ENCODE results near the gene ANO6. TPM values are rescaled to one million over a fixed set of nuclear protein-coding genes. Genes with fewer than 3 reads are reported as not detected.
"Not testable (repeated sequence)": the region's sequence is repeated elsewhere in the genome, so short reads cannot be mapped to it uniquely, and the experiment has no call there.

Gene ANO6, protein sequence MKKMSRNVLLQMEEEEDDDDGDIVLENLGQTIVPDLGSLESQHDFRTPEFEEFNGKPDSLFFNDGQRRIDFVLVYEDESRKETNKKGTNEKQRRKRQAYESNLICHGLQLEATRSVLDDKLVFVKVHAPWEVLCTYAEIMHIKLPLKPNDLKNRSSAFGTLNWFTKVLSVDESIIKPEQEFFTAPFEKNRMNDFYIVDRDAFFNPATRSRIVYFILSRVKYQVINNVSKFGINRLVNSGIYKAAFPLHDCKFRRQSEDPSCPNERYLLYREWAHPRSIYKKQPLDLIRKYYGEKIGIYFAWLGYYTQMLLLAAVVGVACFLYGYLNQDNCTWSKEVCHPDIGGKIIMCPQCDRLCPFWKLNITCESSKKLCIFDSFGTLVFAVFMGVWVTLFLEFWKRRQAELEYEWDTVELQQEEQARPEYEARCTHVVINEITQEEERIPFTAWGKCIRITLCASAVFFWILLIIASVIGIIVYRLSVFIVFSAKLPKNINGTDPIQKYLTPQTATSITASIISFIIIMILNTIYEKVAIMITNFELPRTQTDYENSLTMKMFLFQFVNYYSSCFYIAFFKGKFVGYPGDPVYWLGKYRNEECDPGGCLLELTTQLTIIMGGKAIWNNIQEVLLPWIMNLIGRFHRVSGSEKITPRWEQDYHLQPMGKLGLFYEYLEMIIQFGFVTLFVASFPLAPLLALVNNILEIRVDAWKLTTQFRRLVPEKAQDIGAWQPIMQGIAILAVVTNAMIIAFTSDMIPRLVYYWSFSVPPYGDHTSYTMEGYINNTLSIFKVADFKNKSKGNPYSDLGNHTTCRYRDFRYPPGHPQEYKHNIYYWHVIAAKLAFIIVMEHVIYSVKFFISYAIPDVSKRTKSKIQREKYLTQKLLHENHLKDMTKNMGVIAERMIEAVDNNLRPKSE
- total RNA-seq = 80.9 TPM

DNA sequence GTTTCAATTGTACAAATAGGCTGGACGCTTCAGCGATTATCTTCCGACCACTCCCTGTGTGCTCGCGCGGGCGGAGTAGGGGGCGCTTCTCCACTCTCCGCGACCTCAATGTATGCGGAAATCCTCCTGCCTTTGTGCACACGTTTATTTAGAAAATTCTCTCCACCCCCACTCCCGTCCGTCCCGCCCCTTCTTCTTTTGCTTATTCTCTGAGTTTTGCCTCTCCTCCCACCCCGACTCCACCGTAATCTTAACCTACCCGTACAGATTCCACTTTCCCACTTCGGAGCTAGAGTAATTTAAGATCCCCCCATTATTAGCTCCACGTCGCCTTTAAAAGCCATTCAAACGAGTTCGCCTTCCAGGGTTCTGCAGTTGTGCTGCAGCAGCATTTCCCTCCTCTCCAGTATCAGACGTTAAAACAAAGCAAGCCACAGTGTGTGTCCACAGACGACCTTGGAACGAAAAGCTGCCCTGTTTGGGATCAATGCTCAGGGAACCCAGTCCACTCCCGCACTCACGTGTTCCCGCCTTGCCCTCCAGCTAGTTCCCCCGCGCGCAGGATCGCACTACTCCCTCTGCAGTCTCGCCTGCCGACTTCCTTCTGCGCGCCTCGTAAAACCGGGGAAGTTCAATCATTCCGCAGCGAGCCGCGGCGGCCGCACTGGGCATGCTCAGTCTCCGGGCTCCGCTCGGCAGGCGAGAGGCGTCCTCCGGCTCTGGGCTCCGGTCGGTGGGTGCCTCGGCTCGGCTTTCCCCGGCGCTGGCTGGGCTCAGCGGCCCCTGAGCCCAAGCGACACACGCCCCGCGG, at the start of gene ANO6:
TSS of gene ANO6 (plus strand) at position 677 of the 811 bp plus-strand sequence. CDS start 227 bp downstream, outside the sequence.
- peak; percentile 90 for DNase-seq (ENCODE audit: low spot score)

DNA sequence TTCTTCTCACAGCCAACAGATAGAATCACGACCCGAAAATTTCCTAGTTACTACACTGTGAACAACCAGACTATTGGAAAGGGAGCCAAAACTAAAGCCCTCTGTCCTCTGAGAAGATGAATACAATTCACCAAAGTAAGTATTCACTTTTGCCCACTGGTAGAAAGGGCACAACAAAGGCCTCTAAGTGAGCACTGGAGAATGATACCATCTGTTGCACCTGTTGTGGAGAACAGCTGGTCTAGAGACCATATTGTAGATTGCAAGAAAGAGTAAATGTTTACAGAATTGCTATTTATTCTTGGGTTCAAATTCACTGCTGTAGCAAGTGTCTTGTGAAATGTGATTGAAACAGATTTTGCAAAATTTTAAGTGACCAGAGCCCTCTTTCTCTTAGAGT, 46.9 kb upstream of the ANO6 start:
- no peak for DNase-seq (ENCODE audit: low spot score)

DNA sequence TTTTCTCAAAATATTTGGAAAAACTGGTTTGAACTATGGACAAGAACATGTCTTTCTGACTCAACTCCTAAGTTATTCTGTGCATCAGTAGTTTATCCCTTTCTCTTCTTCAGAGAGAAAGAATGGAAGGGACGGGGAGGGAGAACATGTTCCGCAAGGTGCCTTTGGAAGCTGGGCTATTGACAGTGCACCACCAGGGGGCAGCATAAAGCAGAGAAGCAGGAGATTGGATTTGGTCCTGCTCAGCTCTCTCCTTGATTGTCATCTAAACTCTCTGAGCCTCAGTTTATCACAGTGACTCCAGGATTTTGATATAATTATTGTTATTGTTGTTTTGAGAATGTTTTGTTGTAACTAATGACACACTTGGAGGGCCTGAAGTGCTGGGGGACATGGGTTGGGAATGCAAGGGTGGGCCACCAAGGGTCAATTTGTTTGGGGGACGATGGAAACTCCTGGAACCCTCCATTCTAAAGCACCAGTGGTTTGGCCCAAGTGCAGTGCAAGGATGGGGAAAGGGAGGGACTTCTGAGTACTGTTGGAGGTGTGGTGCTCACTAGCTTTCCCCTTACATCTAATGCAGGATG, 45.3 kb upstream of the ANO6 start:
- peak; percentile 82 for DNase-seq (ENCODE audit: low spot score)

- not testable (repeated sequence) for DNase-seq (ENCODE audit: low spot score)
These were observed 42.6 kb upstream of the ANO6 start for GRCh38 chr12:45173293-45173692.

DNA sequence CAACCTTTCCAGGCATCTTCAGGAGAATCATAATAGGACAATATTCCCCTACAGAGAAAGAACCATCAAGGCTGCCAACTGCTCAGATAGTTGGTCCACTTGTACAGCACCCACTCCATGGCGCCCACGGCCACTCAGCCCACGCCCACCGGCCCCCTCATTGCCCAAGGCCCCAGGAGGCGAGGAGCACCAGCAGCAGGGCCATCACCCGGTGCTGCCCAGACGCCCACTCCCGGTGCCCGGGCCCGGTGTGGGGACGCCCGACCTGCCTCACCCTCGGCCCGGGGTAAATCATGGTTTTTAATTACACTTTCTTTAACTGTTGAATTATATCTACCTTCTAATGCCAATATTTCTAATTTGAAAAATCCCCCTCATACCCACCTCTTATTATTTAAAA, 41.3 kb upstream of the ANO6 start:
- no peak for DNase-seq (ENCODE audit: low spot score)

GRCh38 chr12:45178771-45179170, 37.1 kb upstream of the ANO6 start:
- DNase-seq (ENCODE audit: low spot score) = no peak

DNA sequence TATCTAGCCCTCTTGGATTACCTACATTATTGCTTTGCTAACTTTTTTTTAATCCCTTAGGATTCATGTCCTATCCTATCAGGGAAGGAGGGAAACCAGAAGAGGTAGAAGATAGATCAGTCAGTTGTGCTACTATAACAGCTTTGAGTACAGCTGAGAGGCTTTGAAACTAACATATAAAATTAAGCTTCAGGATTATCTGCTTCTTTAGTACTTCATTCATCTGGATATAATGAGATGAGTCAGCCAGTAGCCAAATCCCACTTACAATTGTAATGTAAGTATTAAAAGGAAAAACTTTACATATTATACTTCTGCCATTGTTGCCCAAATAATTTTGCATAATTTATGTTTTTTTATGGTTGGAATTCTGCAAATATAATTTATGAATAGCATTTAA, 33.4 kb upstream of the ANO6 start:
- DNase-seq (ENCODE audit: low spot score) = no peak

DNA sequence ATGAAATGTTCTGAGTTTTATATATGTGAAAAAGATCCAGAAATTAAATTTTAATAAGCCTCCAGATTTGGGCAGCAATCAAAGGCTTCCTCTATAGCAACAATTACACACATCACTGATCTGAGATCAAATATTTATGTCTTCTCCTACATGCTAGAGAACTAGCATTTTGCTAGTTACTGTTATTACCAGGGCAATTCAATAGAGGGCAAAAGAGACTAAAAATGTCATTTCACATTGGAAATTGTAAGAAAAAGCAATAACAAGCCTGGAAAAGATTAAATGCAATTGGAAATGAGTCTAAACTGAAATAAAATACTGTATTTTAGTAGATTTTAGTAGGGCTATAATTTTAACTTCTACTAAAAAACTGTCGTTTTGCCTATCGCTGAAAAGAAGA, 32.6 kb upstream of the ANO6 start:
- DNase-seq (ENCODE audit: low spot score) = no peak

- no peak for DNase-seq (ENCODE audit: low spot score)
These were observed 31.5 kb upstream of the ANO6 start for GRCh38 chr12:45184147-45184963.

DNA sequence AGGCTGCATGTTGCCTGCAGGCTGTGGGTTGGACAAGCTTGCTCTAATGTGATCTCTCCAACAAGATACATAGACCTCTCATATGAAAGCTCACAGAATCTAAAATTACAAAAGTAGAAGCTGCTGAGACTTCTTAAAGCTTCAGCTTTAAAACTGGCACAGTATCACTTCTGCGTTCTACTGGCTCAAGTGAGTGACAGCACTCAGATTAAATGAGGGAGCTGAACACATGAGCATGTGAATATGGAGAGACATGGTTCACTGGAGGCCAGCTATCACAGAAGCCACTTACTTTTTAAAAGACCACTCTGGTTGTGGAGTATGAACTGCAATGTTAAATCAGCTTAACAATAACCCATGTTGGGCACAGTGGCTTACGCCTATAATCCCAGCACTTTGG, 29.1 kb upstream of the ANO6 start:
- DNase-seq (ENCODE audit: low spot score) = no peak

- DNase-seq (ENCODE audit: low spot score) = no peak
These were observed 26.0 kb upstream of the ANO6 start for GRCh38 chr12:45189766-45190403.

GRCh38 chr12:45191239-45191638, 24.7 kb upstream of the ANO6 start:
- DNase-seq (ENCODE audit: low spot score) = no peak

DNA sequence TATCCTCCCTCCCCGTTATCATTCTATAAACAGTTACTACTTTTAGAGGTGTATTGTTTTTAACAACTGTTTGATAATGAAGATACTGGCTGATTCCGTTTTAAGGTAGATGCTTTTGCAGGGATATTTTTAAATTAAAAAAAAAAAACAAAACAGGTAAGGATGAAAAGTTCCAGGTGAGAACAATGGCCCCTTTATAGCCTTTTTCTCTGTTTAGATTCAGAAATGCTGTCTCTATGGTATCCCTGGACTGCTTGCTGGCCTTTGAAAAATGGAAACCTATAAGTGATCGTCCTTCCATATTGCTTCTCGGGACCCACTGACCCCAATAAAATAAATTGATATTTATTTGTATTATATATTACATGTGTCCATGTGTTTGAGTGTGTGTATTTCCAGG, 23.2 kb upstream of the ANO6 start:
- no peak for DNase-seq (ENCODE audit: low spot score)

DNA sequence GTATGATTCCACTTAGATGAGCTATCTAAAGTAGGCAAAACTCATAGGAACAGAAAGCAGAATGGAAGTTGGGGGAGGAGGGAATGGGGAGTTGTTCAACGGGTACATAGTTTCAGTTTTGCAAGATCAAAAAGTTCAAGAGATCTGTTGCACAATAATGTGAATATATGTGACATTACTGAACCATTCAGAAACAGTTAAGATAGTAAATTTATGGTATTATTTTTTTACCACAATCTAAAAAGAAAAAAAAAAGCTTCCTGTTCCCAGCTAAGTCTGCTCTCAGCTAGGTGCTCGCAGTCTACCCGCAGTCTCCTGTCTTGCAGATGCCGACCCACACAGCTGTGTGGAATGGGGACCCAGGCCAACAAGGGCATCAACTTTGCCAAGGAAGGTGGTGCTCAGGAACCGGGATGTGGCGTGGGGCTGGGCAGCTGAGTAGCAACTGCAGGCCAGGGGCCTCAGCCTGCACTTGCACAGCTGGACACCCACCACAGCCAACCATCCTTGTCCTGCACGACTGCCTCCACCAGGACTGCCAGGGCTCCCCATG, 15.3 kb upstream of the ANO6 start:
- no peak for DNase-seq (ENCODE audit: low spot score)

DNA sequence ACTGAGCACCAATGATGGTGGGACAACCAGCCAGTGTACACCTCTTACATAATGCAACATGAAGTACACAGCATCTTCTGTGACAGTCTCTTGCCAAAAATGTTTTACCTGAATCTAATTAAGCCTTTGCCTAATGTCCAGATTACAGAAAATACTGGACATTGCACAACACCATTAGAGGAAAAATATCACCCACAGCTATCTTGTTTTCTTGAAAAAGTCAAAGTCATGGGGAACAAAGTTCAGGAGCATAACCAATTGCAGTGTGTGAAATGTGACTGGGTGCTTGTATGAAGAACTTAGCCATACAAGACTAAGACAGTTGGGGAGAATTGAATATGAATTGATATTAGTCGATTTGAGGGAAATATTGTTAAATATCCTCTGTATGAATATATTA, 12.1 kb upstream of the ANO6 start:
- DNase-seq (ENCODE audit: low spot score) = no peak

DNA sequence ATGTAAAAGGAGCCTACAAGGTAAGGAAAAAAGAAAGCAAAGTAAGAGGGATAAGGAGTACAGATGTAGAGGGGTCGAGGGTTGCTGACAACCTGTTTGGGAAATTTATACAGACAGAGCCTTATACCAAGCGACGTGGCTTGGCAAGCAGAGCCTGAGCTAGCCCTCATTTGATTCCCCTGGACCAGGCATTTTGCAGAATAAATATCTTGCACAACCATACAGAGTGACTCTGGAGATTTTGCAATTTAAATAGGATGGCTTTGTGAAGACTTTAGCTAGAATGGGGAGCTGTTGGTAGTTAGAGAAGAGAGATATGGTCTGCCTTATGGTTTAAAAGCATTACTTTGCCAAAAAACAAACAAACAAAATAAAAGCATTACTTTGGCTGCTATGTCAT, 11.1 kb upstream of the ANO6 start:
- no peak for DNase-seq (ENCODE audit: low spot score)

- DNase-seq (ENCODE audit: low spot score) = no peak
These were observed 10.6 kb upstream of the ANO6 start for GRCh38 chr12:45205165-45205825.

DNA sequence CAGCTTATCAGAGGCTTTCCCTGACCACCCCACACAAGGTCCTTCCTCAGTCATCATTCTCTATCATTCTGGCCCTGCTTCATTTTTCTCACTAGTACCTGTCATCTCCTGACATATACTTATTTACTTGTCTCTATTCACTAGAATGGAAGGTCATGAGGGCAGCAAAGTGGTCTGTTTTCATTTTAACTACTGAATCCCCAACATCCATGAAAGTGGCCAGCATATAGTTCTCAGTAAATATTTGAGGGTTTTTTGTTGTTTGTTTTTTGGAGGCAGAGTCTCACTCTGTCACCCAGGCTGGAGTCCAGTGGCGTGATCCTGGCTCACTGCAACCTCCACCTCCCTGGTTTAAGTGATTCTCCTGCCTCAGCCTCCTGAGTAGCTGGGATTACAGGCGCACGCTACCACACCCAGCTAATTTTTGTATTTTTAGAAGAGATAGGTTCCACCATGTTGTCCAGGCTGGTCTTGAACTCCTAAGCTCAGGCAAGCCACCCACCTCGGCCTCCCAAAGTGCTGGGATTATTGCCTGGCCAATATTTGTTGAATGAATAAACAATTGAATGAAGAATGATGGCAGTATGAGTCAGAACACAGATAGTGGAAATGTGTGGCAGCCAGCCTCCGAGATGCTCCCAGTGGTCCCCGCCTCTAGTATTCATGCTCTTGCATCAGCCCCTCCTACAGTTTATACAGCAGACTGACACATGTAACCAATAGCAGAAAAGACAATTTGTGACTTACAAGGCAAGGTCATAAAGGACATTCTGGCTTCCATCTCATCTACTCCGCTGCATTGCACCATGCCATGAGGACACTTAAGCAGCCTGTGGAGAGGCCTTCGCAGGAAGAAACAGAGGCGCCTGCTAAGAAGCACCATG, 7.0 kb upstream of the ANO6 start:
- DNase-seq (ENCODE audit: low spot score) = no peak
